SK-N-MC (cell line): ENCODE data around the gene PEX14.

Experiments
- DNase-seq: peaks from one replicate; pipeline ENCODE4 v3.0.0-alpha.2; 2011; ENCODE audit warnings: low read depth, low spot score
- H3K27ac ChIP-seq: fragments of 200-600 bp; sonication (generic); 2 replicates; pipeline ENCODE4 v1.5.1; 2016; ENCODE audit warnings: mixed run types
- H3K36me3 ChIP-seq: fragments of 200-600 bp; sonication (generic); 2 replicates; pipeline ENCODE4 v1.6.1; 2017; ENCODE audit warnings: antibody characterized with exemption, low read length, mixed read lengths; ENCODE audit not compliant: insufficient read depth
- H3K4me3 ChIP-seq: fragments of 200-600 bp; sonication (generic); 2 replicates; pipeline ENCODE4 v1.5.1; 2016
- H3K9ac ChIP-seq: fragments of 200-600 bp; sonication (generic); 2 replicates; pipeline ENCODE4 v1.8.0; 2017; ENCODE audit warnings: mixed run types, mixed read lengths; ENCODE audit not compliant: insufficient read length
- H3K9me3 ChIP-seq: fragments of 200-600 bp; sonication (generic); 2 replicates; pipeline ENCODE4 v1.6.1; 2017; ENCODE audit warnings: low read depth, mild to moderate bottlenecking, antibody characterized with exemption, low read length, moderate library complexity, mixed read lengths
- EZH2 ChIP-seq: fragments of 200-600 bp; sonication (generic); IDR thresholded peaks from one replicate; pipeline ENCODE4 v1.6.1; 2017; ENCODE audit warnings: antibody characterized with exemption
- FOXP2 ChIP-seq: optimal IDR thresholded peaks from 2 replicates; pipeline ENCODE3; 2011; ENCODE audit warnings: mild to moderate bottlenecking, moderate library complexity; ENCODE audit not compliant: insufficient read depth; ENCODE audit errors: extremely low read length, control extremely low read depth
- POLR2AphosphoS5 ChIP-seq: IDR thresholded peaks from 2 replicates; pipeline ENCODE4 v1.6.1; 2012; ENCODE audit warnings: mild to moderate bottlenecking, low read depth, low read length, borderline replicate concordance

Gene PEX14

DNA sequence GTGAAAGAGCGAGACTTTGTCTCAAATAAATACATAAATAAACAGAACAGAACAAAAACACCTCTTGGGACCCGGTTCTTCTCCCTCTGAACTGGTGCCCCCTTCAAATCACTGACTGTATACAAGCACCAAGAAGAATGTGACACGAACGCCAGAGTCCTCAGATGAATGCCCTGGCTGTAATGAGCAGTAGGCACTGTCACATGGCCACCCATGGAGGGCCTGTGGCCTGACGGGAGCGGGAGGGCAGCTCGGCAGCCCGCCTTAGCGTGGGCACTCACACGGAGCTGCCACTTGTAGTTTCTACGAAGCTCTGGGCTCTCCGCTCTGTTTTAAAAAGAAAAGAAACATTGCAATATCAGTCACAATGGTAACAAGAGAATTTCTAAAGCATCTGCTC lies 146.0 kb downstream of the PEX14 start:
- H3K9me3 ChIP-seq: no peaks in the 10 kb centered on the region

DNA sequence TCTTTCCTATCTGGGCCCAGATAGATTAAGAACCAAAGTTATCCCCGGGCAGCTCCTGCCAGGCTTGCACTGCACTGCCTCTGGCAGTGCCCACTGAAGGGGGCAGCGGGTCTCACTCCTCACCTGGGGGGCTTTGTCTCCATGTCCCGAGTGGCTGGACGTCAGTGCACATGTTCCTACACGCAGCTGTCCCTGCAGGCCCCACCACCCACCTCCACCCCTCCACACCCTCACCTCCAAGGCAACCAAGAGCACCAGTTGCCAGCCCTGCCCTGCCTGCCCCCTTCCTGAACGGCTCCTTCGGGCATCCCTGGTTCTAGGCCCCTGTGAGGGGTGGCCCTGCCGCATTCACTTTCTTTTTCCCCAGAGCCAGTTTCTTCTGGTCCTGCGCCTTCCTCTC lies 147.2 kb downstream of the PEX14 start:
- Histone ChIP-seq H3K27ac (0 out of 2 replicates have a peak overlapping the region, but pooled peaks have one; percentile 25), H3K9ac (no peak overlapping the region), H3K36me3 (no peaks in the 10 kb centered on the region), H3K9me3 (no peaks in the 10 kb centered on the region), H3K4me3 (no peak overlapping the region)
- TF ChIP-seq FOXP2 (no peak), POLR2AphosphoS5 (no peak), EZH2 (no peak)
- DNase-seq: no peak

More for the DNA sequence above, 146.0 kb downstream of the PEX14 start:
- no peak for TF ChIP-seq POLR2AphosphoS5
- no peak for TF ChIP-seq EZH2
- no peak for TF ChIP-seq FOXP2
- Histone ChIP-seq H3K27ac (0 out of 2 replicates have a peak overlapping the region, but pooled peaks have one; percentile 3), H3K9ac (no peak overlapping the region), H3K36me3 (no peaks in the 10 kb centered on the region), H3K4me3 (no peak overlapping the region)
- DNase-seq: no peak

DNA sequence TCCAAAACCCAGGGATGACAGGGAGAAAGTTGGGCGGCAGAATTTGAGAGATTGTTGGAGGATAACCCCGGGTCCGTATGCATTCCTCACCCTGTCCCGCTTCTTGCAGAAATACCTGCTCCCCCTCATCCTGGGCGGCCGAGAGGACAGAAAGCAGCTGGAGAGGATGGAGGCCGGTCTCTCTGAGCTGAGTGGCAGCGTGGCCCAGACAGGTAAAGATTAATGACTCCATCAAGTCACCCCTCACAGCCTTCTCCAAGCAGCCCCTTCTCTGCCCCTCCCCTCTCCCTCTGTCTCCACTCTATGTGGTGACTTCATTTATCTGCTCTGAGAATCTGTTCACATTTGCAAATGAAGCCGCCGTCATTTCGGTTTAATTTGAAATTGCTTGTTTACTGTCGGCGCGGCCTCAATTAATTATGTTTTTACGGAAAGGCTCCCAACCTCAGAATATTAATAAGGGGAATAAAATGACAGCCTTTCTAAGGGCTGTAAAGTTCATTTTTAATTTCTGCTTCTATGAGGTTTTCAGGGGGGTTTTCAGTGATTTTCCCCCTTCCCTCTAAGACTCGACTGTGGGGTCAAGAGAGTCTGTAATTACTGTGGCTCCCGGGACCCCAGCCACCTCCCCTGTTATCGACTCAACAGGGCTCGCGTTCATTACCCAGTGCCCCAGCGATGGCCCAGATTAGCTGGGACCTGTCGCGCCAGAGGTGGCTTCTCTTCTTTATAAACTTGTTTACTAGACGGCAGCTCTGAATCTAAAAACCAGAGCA lies 148.3 kb downstream of the PEX14 start:
- no peak overlapping the region for H3K27ac ChIP-seq
- no peaks in the 10 kb centered on the region for H3K36me3 ChIP-seq
- DNase-seq: no peak
- no peak overlapping the region for H3K9ac ChIP-seq
- no peaks in the 10 kb centered on the region for H3K9me3 ChIP-seq
- H3K4me3 ChIP-seq: no peak overlapping the region
- TF ChIP-seq EZH2: no peak
- TF ChIP-seq POLR2AphosphoS5: no peak
- TF ChIP-seq FOXP2: no peak

DNA sequence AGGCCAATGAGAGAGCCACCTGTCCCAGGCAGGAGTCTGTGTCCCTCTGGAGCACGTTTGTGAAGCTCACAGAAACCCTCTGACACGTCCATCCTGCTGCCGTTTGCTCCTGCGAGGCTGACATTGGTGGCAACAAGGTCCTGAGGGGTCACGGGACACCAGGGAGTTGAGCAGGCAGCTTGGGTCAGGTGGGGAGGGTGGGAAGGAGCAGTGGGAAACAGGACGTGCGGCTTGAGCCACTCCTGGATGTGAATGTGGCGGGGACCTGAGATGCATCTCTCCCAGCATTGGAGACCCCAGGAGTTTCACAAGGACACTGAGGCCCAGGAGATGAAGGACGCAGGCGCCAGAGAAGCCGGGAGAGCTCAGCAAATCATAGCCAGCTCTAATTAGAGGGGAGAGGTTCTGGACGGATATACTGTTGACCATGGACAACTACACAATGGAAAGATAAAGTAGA lies 149.0 kb downstream of the PEX14 start:
- Histone ChIP-seq H3K27ac (no peak overlapping the region), H3K9ac (no peak overlapping the region), H3K36me3 (no peaks in the 10 kb centered on the region), H3K9me3 (no peaks in the 10 kb centered on the region), H3K4me3 (no peak overlapping the region)
- DNase-seq: no peak
- TF ChIP-seq POLR2AphosphoS5 (no peak), FOXP2 (no peak), EZH2 (no peak)

DNA sequence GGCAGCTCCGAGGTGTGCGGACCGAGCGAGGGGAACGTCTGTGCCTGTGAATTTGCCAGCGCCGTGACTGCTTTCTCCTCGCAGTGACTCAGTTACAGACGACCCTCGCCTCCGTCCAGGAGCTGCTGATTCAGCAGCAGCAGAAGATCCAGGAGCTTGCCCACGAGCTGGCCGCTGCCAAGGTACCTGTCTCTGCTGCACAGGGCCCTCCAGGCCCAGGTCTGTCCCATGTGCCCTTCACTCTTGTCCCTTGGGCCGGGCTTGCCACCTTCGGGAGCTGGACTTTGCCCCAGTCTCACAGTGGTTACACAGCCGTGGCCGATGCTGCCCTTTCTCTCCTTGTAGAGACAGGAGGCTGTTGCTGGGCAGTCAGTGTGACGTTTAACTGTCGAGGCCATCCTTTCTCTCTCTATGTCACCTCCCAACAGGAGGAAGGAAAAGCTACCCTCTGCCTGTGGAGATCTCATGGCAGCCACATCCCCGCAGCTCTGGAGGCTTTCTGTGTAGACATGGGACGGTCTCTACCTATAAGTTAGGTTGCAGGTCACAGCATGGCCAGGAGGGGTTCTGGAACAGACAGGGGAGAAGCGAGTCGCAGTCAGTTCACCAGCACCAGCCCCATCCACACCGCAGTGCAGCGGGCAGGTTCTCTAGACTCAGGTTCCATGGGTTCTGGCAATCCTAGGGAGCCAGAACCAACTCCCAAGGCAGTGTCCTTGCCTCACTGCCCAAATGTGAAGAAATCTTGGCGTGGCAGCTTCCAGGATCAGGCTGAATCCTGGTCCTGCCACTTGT lies 149.7 kb downstream of the PEX14 start:
- TF ChIP-seq FOXP2 (no peak), EZH2 (no peak), POLR2AphosphoS5 (no peak)
- no peak overlapping the region for H3K27ac ChIP-seq
- no peak for DNase-seq
- no peaks in the 10 kb centered on the region for H3K9me3 ChIP-seq
- H3K9ac ChIP-seq: no peak overlapping the region
- H3K4me3 ChIP-seq: no peak overlapping the region
- H3K36me3 ChIP-seq: no peaks in the 10 kb centered on the region

DNA sequence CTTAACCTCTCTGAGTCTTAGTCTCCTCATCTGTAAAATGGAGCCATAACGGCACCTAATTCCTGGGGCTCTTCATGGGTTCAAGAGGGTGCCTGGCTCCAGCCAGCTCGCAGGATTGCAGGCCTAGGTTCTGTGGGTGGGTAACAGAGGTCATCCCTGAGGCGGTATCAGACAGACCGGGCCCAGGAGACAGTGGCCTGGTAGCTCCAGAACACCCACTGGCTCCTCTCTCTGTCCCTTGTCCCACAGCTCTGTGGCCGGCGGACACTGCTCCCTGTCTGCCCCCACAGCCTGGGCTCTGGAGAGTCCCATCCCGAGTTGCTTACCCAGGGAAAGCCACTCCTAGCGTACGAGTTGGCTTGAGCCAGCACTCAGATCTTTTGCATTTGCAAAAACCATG lies 150.3 kb downstream of the PEX14 start:
- H3K9me3 ChIP-seq: no peaks in the 10 kb centered on the region
- H3K27ac ChIP-seq: peak overlapping the region; percentile 97
- no peak for TF ChIP-seq POLR2AphosphoS5
- TF ChIP-seq EZH2: no peak
- no peak for TF ChIP-seq FOXP2
- no peak for DNase-seq
- no peak overlapping the region for H3K4me3 ChIP-seq
- no peak overlapping the region for H3K9ac ChIP-seq
- no peaks in the 10 kb centered on the region for H3K36me3 ChIP-seq

DNA sequence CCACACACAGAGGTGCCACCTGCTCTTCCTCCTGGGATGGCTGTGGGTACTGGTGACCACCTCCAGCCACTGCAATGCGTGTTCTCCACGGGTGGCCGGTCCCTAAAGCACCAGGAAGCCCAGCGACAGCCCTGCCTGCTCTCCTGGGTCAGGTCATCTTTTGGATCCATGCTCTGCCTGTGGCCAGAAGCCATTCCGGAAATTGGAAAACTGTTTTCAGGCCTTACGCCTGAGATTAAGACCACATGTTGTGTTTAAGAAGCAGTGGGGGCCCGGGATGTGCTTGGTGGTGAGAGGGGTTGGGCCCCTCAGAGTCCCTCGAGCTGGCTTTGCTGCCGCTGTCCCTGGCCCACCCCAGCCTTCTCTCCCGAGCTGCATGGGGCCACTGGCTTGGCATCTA lies 150.8 kb downstream of the PEX14 start:
- H3K4me3 ChIP-seq: peak overlapping the region; percentile 58
- TF ChIP-seq FOXP2: no peak
- TF ChIP-seq POLR2AphosphoS5: no peak
- TF ChIP-seq EZH2: no peak
- DNase-seq: no peak
- H3K27ac ChIP-seq: peak overlapping the region; percentile 97
- H3K9me3 ChIP-seq: no peaks in the 10 kb centered on the region
- no peaks in the 10 kb centered on the region for H3K36me3 ChIP-seq
- H3K9ac ChIP-seq: peak overlapping the region; percentile 52

DNA sequence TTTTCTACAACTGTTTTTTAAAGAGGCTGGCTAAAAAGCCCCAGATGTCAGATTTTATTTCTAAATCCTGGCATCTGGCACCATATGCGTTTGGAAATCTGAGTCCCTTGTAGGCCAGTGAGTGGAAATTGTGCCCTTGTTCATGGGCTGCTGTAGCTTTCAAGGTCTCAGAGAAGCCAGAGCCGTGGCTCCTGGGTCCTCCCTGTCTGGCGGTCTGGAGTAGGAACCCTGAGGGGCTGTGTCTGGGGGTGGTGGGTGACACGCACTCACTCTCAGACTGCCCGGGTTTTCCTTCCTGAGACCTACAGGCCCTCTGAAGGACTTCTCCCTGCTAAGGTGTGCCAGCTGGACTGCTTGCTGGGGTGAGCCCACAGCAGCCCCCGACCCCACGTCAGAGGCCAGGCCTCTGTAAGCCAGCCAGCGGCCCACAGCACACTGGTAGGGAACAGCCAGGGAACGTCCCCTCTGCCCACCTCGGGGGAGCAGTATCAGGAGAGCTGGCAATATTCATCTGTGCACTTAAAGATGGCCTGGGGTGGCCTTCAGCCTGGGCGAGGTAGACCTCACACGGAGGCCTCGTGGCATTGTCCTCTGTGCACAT lies 151.5 kb downstream of the PEX14 start:
- DNase-seq: no peak
- no peaks in the 10 kb centered on the region for H3K36me3 ChIP-seq
- peak overlapping the region; percentile 52 for H3K9ac ChIP-seq
- no peaks in the 10 kb centered on the region for H3K9me3 ChIP-seq
- peak overlapping the region; percentile 58 for H3K4me3 ChIP-seq
- no peak for TF ChIP-seq POLR2AphosphoS5
- no peak for TF ChIP-seq EZH2
- TF ChIP-seq FOXP2: no peak
- H3K27ac ChIP-seq: peak overlapping the region; percentile 97
